Activated CD4-positive, alpha-beta T cell treated with anti-CD3 and anti-CD28 coated beads for 4 hours (primary cell): ENCODE results near the gene TSSC4.

Experiments used
- DNase-seq, 2 donors: peaks; one replicate each; pipeline ENCODE4 v3.0.0-alpha.2; 2020

Gene TSSC4

DNA sequence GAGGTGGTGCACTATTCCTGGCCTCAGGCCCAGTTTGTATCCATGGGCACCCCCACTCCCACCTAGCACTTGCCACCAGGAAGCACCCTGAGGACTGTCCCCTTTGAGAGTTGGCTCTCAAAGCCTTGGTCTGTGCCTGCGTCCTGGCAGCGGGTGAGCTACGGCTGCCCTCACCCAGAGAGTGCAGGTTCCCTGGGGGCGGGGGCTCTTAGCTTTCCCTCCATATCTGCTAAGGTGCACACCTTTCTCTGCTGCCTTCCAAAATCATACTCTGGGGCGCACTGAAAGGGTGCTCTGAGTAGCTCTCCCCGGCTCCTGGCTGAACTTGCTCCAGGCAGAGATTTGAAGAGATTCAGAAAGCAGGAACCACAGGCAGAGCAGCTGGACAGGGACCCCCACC lies 51.4 kb downstream of the TSSC4 start:
- no peak for DNase-seq

DNA sequence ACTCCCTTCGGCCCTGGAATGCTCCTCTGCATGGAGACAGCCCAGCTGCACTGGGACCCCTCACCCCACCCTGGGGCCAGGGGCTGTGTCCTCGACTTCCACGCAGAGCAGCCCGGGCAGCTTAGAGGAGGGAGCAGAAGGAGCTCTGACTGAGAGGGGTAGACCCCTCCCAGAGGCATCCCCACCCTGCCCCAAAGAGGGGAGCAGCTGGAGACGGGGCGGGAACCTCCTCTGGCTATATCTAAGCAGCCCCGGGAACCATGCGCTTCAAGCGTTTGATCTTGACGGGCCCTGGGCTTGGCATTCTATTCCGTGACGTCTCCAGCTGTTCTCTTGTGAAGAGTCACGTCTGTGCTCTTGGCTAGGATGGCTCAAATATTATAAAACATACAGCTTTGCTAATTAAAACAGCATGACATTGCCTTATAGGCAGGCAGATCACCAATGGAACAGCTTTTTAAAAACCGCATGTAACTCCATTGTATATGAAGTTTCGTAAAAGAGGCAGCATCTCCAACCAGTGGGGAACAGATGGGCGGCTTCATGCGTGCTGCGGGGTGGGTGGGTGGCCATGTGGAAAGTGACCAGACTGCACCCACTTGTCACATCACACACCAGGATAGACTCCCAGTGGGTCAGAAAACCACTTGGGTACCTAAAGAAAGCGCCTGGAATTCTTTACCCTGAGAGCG lies 51.9 kb downstream of the TSSC4 start:
- no peak for DNase-seq

DNA sequence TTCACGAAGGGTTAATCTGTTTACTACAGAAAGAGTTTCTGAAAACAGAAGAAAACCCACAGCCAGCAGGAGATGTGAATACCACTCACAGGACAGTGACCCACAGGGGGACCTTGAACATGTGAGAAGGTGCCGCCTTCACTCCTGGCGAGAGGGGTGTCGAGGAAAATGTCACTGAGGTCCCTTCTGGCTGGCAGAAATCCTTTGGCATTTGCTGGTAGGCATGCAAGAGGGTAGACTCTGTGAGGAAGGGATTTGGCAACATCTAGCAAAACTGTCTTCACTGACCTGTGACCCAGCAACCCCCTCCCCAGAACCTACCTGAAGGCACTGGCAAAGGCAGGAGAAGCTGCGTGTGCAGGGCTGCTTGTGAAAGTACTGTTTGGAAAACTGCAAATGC lies 52.9 kb downstream of the TSSC4 start:
- DNase-seq = no peak
